HepG2 (cell line): ENCODE data around the gene GTF3C5. TPM values are rescaled to one million over a fixed set of nuclear protein-coding genes. Genes with fewer than 3 reads are reported as not detected.
A peak's percentile ranks its signal among the peaks of the same experiment; 100 is the strongest.

Experiments
- CBX1 ChIP-seq: IDR thresholded peaks from one replicate; pipeline ENCODE4 v1.6.1; 2016; ENCODE audit warnings: antibody characterized with exemption, low read depth
- EEA1 ChIP-seq: sonication (generic); formaldehyde crosslinking; IDR thresholded peaks from 2 replicates; pipeline ENCODE4 v1.5.1; 2020; ENCODE audit warnings: mild to moderate bottlenecking, missing genetic modification reagents, borderline replicate concordance
- ELF4 ChIP-seq: sonication (generic); formaldehyde crosslinking; IDR thresholded peaks from 2 replicates; pipeline ENCODE4 v1.5.0; 2020; ENCODE audit warnings: missing genetic modification reagents, mild to moderate bottlenecking, moderate library complexity, borderline replicate concordance
- HMG20A ChIP-seq: IDR thresholded peaks from 2 replicates; pipeline ENCODE4 v1.6.1; 2016; ENCODE audit warnings: borderline replicate concordance
- HMG20B ChIP-seq: conservative IDR thresholded peaks from 2 replicates; pipeline ENCODE4 v1.6.1; 2016; ENCODE audit warnings: missing genetic modification reagents, missing compliant biosample characterization
- HMGA1 ChIP-seq: sonication (generic); formaldehyde crosslinking; conservative IDR thresholded peaks from 2 replicates; pipeline ENCODE4 v1.4.0; 2020; ENCODE audit warnings: missing genetic modification reagents
- MTA1 ChIP-seq: sonication (generic); formaldehyde crosslinking; IDR thresholded peaks from 2 replicates; pipeline ENCODE4 v1.4.0; 2020; ENCODE audit warnings: missing genetic modification reagents, mild to moderate bottlenecking, borderline replicate concordance
- NBN ChIP-seq: fragments of 450-650 bp; conservative IDR thresholded peaks from 2 replicates; pipeline ENCODE4 v1.6.1; 2017
- SMAD1 ChIP-seq: sonication (generic); formaldehyde crosslinking; IDR thresholded peaks from 2 replicates; pipeline ENCODE4 v1.4.0; 2020; ENCODE audit warnings: missing genetic modification reagents, low read depth, mild to moderate bottlenecking, borderline replicate concordance
- SP4 ChIP-seq: sonication (generic); formaldehyde crosslinking; IDR thresholded peaks from 2 replicates; pipeline ENCODE4 v1.8.1; 2023; ENCODE audit warnings: mild to moderate bottlenecking, missing genetic modification reagents
- THYN1 ChIP-seq: sonication (generic); formaldehyde crosslinking; IDR thresholded peaks from 2 replicates; pipeline ENCODE4 v1.8.1; 2023; ENCODE audit warnings: low read depth, mild to moderate bottlenecking, moderate library complexity, missing genetic modification reagents, borderline replicate concordance
- U2AF1 ChIP-seq: fragments of 200-400 bp; formaldehyde crosslinking; optimal IDR thresholded peaks from 2 replicates; pipeline ENCODE3; 2017; ENCODE audit warnings: mild to moderate bottlenecking, low read depth, low read length
- ZFP82 ChIP-seq: sonication (generic); formaldehyde crosslinking; IDR thresholded peaks from 2 replicates; pipeline ENCODE4 v1.5.1; 2020; ENCODE audit warnings: mild to moderate bottlenecking, missing genetic modification reagents, borderline replicate concordance
- ZFYVE20 ChIP-seq: sonication (generic); formaldehyde crosslinking; IDR thresholded peaks from 2 replicates; pipeline ENCODE4 v1.8.0; 2023; ENCODE audit warnings: low read depth, mild to moderate bottlenecking, moderate library complexity, missing genetic modification reagents, borderline replicate concordance
- ZNF720 ChIP-seq: sonication (generic); formaldehyde crosslinking; IDR thresholded peaks from 2 replicates; pipeline ENCODE4 v1.4.0; 2020; ENCODE audit warnings: missing genetic modification reagents
- polyA plus RNA-seq, 8 experiments: library from polyadenylated mRNA; depleted of rRNA in 3 of 8; stranded (reverse) in 7 of 8; unstranded in 1 of 8; fragments of >200 nt; fragmentation: Illumina TruSeq in 4 of 8; extraction: Trizol in 4 of 8; gene quantifications; 2 replicates each; pipeline versions ENCODE4 v1.2.1 to v1.2.3, GENCODE V29; 2011 to 2016; ENCODE audit warnings: low read depth in 4 of 8, missing spikeins in 1 of 8, mixed read lengths in 1 of 8; ENCODE audit not compliant: insufficient read depth in 1 of 8
- total RNA-seq, 5 experiments: library from RNA; depleted of rRNA; stranded (reverse); fragments of >200 nt; fragmentation: Illumina TruSeq; extraction: Trizol; gene quantifications; 2 replicates each; pipeline ENCODE4 v1.2.3, GENCODE V29; 2016; ENCODE audit warnings: low read depth in 1 of 5
- TF ChIP-seq, protein P1 (sequence below): sonication (generic); formaldehyde crosslinking; IDR thresholded peaks from 2 replicates; pipeline ENCODE4 v1.4.0; 2020; ENCODE audit warnings: mild to moderate bottlenecking, low read depth, missing genetic modification reagents
- TF ChIP-seq, protein P2 (sequence below): sonication (generic); formaldehyde crosslinking; IDR thresholded peaks from 2 replicates; pipeline ENCODE4 v1.5.0; 2020; ENCODE audit warnings: mild to moderate bottlenecking, missing genetic modification reagents, borderline replicate concordance
- TF ChIP-seq, protein P3 (sequence below): sonication (generic); formaldehyde crosslinking; conservative IDR thresholded peaks from 2 replicates; pipeline ENCODE4 v1.8.0; 2022; ENCODE audit warnings: low read depth, missing genetic modification reagents
- TF ChIP-seq, protein P4 (sequence below): sonication (generic); formaldehyde crosslinking; IDR thresholded peaks from 2 replicates; pipeline ENCODE4 v1.8.0; 2022; ENCODE audit warnings: mild to moderate bottlenecking, missing genetic modification reagents, moderate library complexity

GTF3C5 gene
- total and polyA plus RNA-seq, 2 of the 13 experiments (the other 11 are each of a cell fraction or from before 2014, with no cell fraction given) = 66.9 to 92.6 TPM

DNA sequence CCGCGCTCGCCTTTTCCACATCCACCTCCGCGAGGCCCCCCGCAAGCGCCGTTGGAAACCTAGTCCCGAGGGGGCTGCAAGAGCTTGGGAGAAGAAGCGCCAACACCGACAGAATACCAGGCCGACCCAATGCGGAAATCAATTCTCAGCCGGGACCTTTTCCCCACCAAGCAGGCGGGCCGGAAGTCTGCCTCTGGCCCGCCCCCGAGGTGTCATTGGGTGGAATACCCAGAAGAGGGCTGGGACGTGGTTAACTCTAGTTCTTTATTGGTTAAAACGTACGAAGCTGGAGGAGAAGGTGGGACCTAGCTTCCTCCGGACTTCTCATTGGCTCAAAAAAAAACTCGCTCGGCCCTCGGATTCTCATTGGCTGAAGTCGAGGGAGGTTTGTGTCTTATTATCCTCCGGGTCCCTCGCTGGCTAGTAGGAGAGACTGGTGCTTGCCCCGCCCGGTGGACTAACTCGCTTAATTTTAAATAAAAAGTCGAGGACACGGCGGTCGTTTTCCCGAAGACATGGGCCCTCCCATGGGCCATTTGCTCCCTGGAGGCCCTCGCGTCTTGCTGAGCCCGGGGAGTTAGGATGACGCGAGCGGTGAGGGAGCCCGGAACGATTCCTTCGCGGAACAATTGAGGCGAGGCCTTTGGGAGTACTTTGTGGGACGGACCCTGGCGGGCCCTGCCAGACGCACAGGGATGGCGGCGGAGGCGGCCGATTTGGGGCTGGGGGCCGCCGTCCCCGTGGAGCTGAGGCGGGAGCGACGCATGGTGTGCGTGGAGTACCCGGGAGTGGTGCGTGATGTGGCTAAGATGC, at the start of gene GTF3C5 (continued):
- TF ChIP-seq, protein P1, sequence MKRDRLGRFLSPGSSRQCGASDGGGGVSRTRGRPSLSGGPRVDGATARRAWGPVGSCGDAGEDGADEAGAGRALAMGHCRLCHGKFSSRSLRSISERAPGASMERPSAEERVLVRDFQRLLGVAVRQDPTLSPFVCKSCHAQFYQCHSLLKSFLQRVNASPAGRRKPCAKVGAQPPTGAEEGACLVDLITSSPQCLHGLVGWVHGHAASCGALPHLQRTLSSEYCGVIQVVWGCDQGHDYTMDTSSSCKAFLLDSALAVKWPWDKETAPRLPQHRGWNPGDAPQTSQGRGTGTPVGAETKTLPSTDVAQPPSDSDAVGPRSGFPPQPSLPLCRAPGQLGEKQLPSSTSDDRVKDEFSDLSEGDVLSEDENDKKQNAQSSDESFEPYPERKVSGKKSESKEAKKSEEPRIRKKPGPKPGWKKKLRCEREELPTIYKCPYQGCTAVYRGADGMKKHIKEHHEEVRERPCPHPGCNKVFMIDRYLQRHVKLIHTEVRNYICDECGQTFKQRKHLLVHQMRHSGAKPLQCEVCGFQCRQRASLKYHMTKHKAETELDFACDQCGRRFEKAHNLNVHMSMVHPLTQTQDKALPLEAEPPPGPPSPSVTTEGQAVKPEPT (CRISPR knock-in tag) = no peak
- TF ChIP-seq HMG20A (CRISPR knock-in tag) (no peak), ZFYVE20 (CRISPR knock-in tag) (no peak), THYN1 (CRISPR knock-in tag) (no peak), ZFP82 (CRISPR knock-in tag) (peak; percentile 87), NBN (no peak), CBX1 (peak; percentile 89), U2AF1 (peak; percentile 75), MTA1 (CRISPR knock-in tag) (no peak; the same call in 1 of the 2 replicates), HMG20B (no peak; the same call in 1 of the 2 replicates), ZNF720 (CRISPR knock-in tag) (peak; percentile 85; the same call in 1 of the 2 replicates), HMGA1 (CRISPR knock-in tag) (no peak), SMAD1 (no peak), ELF4 (CRISPR knock-in tag) (no peak), SP4 (CRISPR knock-in tag) (peak; percentile 85), EEA1 (CRISPR knock-in tag) (no peak)
- TF ChIP-seq, protein P2, sequence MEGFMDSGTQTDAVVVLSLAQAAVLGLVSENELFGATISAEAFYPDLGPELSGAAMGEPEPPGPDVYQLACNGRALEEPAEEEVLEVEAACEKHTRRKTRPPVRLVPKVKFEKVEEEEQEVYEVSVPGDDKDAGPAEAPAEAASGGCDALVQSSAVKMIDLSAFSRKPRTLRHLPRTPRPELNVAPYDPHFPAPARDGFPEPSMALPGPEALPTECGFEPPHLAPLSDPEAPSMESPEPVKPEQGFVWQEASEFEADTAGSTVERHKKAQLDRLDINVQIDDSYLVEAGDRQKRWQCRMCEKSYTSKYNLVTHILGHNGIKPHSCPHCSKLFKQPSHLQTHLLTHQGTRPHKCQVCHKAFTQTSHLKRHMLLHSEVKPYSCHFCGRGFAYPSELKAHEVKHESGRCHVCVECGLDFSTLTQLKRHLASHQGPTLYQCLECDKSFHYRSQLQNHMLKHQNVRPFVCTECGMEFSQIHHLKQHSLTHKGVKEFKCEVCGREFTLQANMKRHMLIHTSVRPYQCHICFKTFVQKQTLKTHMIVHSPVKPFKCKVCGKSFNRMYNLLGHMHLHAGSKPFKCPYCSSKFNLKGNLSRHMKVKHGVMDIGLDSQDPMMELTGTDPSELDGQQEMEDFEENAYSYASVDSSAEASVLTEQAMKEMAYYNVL (CRISPR knock-in tag) = no peak
- TF ChIP-seq, protein P3, sequence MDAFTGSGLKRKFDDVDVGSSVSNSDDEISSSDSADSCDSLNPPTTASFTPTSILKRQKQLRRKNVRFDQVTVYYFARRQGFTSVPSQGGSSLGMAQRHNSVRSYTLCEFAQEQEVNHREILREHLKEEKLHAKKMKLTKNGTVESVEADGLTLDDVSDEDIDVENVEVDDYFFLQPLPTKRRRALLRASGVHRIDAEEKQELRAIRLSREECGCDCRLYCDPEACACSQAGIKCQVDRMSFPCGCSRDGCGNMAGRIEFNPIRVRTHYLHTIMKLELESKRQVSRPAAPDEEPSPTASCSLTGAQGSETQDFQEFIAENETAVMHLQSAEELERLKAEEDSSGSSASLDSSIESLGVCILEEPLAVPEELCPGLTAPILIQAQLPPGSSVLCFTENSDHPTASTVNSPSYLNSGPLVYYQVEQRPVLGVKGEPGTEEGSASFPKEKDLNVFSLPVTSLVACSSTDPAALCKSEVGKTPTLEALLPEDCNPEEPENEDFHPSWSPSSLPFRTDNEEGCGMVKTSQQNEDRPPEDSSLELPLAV (CRISPR knock-in tag) = no peak; the same call in 1 of the 2 replicates
- TF ChIP-seq, protein P4, sequence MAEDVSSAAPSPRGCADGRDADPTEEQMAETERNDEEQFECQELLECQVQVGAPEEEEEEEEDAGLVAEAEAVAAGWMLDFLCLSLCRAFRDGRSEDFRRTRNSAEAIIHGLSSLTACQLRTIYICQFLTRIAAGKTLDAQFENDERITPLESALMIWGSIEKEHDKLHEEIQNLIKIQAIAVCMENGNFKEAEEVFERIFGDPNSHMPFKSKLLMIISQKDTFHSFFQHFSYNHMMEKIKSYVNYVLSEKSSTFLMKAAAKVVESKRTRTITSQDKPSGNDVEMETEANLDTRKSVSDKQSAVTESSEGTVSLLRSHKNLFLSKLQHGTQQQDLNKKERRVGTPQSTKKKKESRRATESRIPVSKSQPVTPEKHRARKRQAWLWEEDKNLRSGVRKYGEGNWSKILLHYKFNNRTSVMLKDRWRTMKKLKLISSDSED (CRISPR knock-in tag) = no peak
